PC-9 (cell line): ENCODE results near the gene KLC1.

Experiments used
- EZH2 ChIP-seq: fragments of 200-600 bp; sonication (generic); IDR thresholded peaks from 2 replicates; pipeline ENCODE4 v1.8.0; 2017; ENCODE audit warnings: antibody characterized with exemption, low read depth
- TF ChIP-seq, protein P1 (sequence below): fragments of 200-600 bp; sonication (generic); conservative IDR thresholded peaks from 2 replicates; pipeline ENCODE4 v1.6.1; 2017; ENCODE audit warnings: mixed run types, antibody characterized with exemption, mild to moderate bottlenecking, moderate library complexity

DNA sequence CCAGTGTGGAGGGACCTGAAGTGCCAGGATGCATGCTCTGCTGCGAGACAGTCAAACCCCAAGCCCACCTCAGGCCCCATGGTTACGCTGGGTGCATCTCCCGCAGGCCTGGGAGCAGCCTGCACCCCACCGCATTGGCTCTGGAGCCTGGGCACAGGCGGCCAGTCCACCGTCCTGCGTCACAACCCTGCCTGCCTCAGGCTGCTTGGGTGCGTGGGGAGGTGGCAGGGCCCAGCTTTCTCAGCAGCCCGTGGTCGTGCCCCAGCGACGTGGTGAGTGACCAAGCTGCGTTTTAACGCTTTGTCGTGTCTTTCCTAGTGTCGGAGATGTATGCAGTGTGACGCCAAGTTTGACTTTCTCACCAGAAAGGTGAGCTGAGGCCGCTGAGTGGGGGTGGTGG, 97.5 kb downstream of the KLC1 start:
- TF ChIP-seq, protein P1, sequence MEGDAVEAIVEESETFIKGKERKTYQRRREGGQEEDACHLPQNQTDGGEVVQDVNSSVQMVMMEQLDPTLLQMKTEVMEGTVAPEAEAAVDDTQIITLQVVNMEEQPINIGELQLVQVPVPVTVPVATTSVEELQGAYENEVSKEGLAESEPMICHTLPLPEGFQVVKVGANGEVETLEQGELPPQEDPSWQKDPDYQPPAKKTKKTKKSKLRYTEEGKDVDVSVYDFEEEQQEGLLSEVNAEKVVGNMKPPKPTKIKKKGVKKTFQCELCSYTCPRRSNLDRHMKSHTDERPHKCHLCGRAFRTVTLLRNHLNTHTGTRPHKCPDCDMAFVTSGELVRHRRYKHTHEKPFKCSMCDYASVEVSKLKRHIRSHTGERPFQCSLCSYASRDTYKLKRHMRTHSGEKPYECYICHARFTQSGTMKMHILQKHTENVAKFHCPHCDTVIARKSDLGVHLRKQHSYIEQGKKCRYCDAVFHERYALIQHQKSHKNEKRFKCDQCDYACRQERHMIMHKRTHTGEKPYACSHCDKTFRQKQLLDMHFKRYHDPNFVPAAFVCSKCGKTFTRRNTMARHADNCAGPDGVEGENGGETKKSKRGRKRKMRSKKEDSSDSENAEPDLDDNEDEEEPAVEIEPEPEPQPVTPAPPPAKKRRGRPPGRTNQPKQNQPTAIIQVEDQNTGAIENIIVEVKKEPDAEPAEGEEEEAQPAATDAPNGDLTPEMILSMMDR = no peak
- no peak for TF ChIP-seq EZH2
